HepG2 (cell line): Measurements from ENCODE around the gene CENPP. TPM values are rescaled to one million over a fixed set of nuclear protein-coding genes. Genes with fewer than 3 reads are reported as not detected.

Experiments
- ATAC-seq: fragments of 200-7000 bp; cut with Tn5 transposase; 3 replicates; pipeline ENCODE4 v1.9.1; 2020; ENCODE audit warnings: mild to moderate bottlenecking, moderate library complexity
- BruUV-seq: library from RNA; stranded (reverse); fragments of 400-500 nt; replicated peaks from 2 replicates; lab custom pipeline; 2021; lab: Mats Ljungman, UMichigan
- CTCF ChIA-PET: fragments of 300-600 bp; formaldehyde crosslinking; extraction: SDS; loops from one replicate; lab custom pipeline; 2021; ENCODE audit warnings: low total read pairs, inconsistent platforms, low intra/inter-chr PET ratio; lab: Yijun Ruan, JAX
- POLR2A ChIA-PET: fragments of 350-600 bp; sonication (Branson Sonifier 250); formaldehyde crosslinking; loops from one replicate; lab custom pipeline; 2020; ENCODE audit warnings: antibody characterized with exemption, inconsistent platforms; lab: Yijun Ruan, JAX
- DNase-seq: peaks from one replicate; pipeline ENCODE4 v3.0.0-alpha.2; 2015; ENCODE audit warnings: low spot score
- FAIRE-seq: peaks from 3 replicates; lab custom pipeline; 2011; peaks lifted over from hg19 to GRCh38; lab: Jason Lieb, UNC
- H2AFZ ChIP-seq: one replicate; pipeline ENCODE4 v1.6.1; 2011; ENCODE audit warnings: low read length, inconsistent platforms
- H3K27ac ChIP-seq: fragments of 300-600 bp; 3 replicates; pipeline ENCODE4 v1.8.0; 2011; ENCODE audit warnings: mixed run types, mild to moderate bottlenecking, mixed read lengths, low read length, inconsistent platforms; ENCODE audit not compliant: insufficient read depth; ENCODE audit errors: extremely low read length
- H3K27me3 ChIP-seq, 2 experiments: fragments of 200-600 bp in 1 of 2; 2 replicates in 1 of 2; 3 replicates in 1 of 2; pipeline versions ENCODE4 v1.6.0 to v1.8.0; 2011; ENCODE audit warnings: low read length in 2 of 2, mild to moderate bottlenecking in 2 of 2, moderate library complexity in 2 of 2, inconsistent platforms in 1 of 2; ENCODE audit not compliant: insufficient read depth in 2 of 2, control insufficient read depth in 1 of 2
- H3K36me3 ChIP-seq, 2 experiments: fragments of 200-600 bp in 1 of 2; replicated peaks in 1 of 2; 2 replicates in 1 of 2; 3 replicates in 1 of 2; pipeline versions ENCODE4 v1.5.1 to v1.8.0; 2011; ENCODE audit warnings: low read length in 2 of 2, inconsistent platforms in 1 of 2; ENCODE audit not compliant: insufficient read depth in 2 of 2, control insufficient read depth in 1 of 2
- H3K4me1 ChIP-seq: 2 replicates; pipeline ENCODE4 v1.5.1; 2012; ENCODE audit warnings: low read length, inconsistent platforms; ENCODE audit not compliant: insufficient read depth
- H3K4me2 ChIP-seq: 2 replicates; pipeline ENCODE4 v1.6.0; 2011; ENCODE audit warnings: low read depth, low read length, inconsistent platforms
- H3K4me3 ChIP-seq, 3 experiments: fragments of 200-600 bp in 1 of 3; sonication (generic), shearing (Covaris generic) in 1 of 3; replicated peaks in 1 of 3; 2 replicates each; pipeline ENCODE4 v1.5.1; 2011 to 2016; ENCODE audit warnings: low read length in 3 of 3, inconsistent platforms in 2 of 3, low read depth in 2 of 3, mild to moderate bottlenecking in 2 of 3, control low read depth in 1 of 3, mixed read lengths in 1 of 3; ENCODE audit not compliant: insufficient read depth in 1 of 3
- H3K79me2 ChIP-seq: one replicate; pipeline ENCODE4 v1.6.1; 2011; ENCODE audit warnings: low read length, inconsistent platforms; ENCODE audit not compliant: insufficient read depth
- H3K9ac ChIP-seq: 2 replicates; pipeline ENCODE4 v1.6.0; 2011; ENCODE audit warnings: mild to moderate bottlenecking, low read depth, low read length, inconsistent platforms; ENCODE audit not compliant: insufficient read depth
- H3K9me3 ChIP-seq: 2 replicates; pipeline ENCODE4 v1.5.1; 2012; ENCODE audit warnings: mild to moderate bottlenecking, low read length
- H4K20me1 ChIP-seq: 2 replicates; pipeline ENCODE4 v1.6.0; 2011; ENCODE audit warnings: inconsistent platforms, mild to moderate bottlenecking, low read length, moderate library complexity; ENCODE audit not compliant: insufficient read depth
- ATAD3A ChIP-seq: sonication (generic); formaldehyde crosslinking; IDR thresholded peaks from 2 replicates; pipeline ENCODE4 v1.4.0; 2020; ENCODE audit warnings: missing genetic modification reagents
- CBFB ChIP-seq: sonication (generic); formaldehyde crosslinking; IDR thresholded peaks from 2 replicates; pipeline ENCODE4 v1.4.0; 2020; ENCODE audit warnings: missing genetic modification reagents
- HOXA9 ChIP-seq: sonication (generic); formaldehyde crosslinking; IDR thresholded peaks from 2 replicates; pipeline ENCODE4 v1.8.1; 2022; ENCODE audit warnings: missing genetic modification reagents, mild to moderate bottlenecking, moderate library complexity, borderline replicate concordance
- MEF2D ChIP-seq: sonication (generic); formaldehyde crosslinking; IDR thresholded peaks from 2 replicates; pipeline ENCODE4 v1.5.1; 2020; ENCODE audit warnings: mild to moderate bottlenecking, missing genetic modification reagents
- PRMT3 ChIP-seq: sonication (generic); formaldehyde crosslinking; IDR thresholded peaks from 2 replicates; pipeline ENCODE4 v1.8.1; 2022; ENCODE audit warnings: low read depth, mild to moderate bottlenecking, moderate library complexity, missing genetic modification reagents, borderline replicate concordance
- ZC3H4 ChIP-seq: sonication (generic); formaldehyde crosslinking; IDR thresholded peaks from 2 replicates; pipeline ENCODE4 v1.4.0; 2020; ENCODE audit warnings: missing genetic modification reagents, borderline replicate concordance
- WGBS: methylation state at CpG from one replicate; pipeline ENCODE4 v1.1.6; 2017; ENCODE audit warnings: low lambda C conversion rate; 5-methylcytosine and 5-hydroxymethylcytosine counted together
- in situ Hi-C: cut with HindIII; loops from 2 replicates; pipeline ENCODE4 v1.10.0; 2017; ENCODE audit warnings: low pct_unique_long_range_greater_than_20kb; ENCODE audit not compliant: extremely low pct_ligation_motif_present
- intact Hi-C: fragments of 100-400 bp; cut with micrococcal nuclease; formaldehyde crosslinking; loops from one replicate; pipeline ENCODE4 v1.10.0; 2022; ENCODE audit not compliant: unreplicated experiment
- polyA plus RNA-seq, 8 experiments: library from polyadenylated mRNA; depleted of rRNA in 3 of 8; stranded (reverse) in 7 of 8; unstranded in 1 of 8; fragments of >200 nt; fragmentation: Illumina TruSeq in 4 of 8; extraction: Trizol in 4 of 8; gene quantifications; 2 replicates each; pipeline versions ENCODE4 v1.2.1 to v1.2.3, GENCODE V29; 2011 to 2016; ENCODE audit warnings: low read depth in 4 of 8, missing spikeins in 1 of 8, mixed read lengths in 1 of 8; ENCODE audit not compliant: insufficient read depth in 1 of 8
- total RNA-seq, 5 experiments: library from RNA; depleted of rRNA; stranded (reverse); fragments of >200 nt; fragmentation: Illumina TruSeq; extraction: Trizol; gene quantifications; 2 replicates each; pipeline ENCODE4 v1.2.3, GENCODE V29; 2016; ENCODE audit warnings: low read depth in 1 of 5
- TF ChIP-seq, protein P1 (sequence below): sonication (generic); formaldehyde crosslinking; IDR thresholded peaks from 2 replicates; pipeline ENCODE4 v1.4.0; 2020; ENCODE audit warnings: mild to moderate bottlenecking, missing genetic modification reagents, borderline replicate concordance
- TF ChIP-seq, protein P2 (sequence below): sonication (generic); formaldehyde crosslinking; IDR thresholded peaks from 2 replicates; pipeline ENCODE4 v1.5.0; 2020; ENCODE audit warnings: mild to moderate bottlenecking, missing genetic modification reagents
- TF ChIP-seq, protein P3 (sequence below): IDR thresholded peaks from 2 replicates; pipeline ENCODE4 v1.6.1; 2016; ENCODE audit warnings: mild to moderate bottlenecking

CENPP gene
- total and polyA plus RNA-seq, 2 of the 13 experiments (the other 11 are each of a cell fraction or from before 2014, with no cell fraction given), result 2.0 to 11.4 TPM

DNA sequence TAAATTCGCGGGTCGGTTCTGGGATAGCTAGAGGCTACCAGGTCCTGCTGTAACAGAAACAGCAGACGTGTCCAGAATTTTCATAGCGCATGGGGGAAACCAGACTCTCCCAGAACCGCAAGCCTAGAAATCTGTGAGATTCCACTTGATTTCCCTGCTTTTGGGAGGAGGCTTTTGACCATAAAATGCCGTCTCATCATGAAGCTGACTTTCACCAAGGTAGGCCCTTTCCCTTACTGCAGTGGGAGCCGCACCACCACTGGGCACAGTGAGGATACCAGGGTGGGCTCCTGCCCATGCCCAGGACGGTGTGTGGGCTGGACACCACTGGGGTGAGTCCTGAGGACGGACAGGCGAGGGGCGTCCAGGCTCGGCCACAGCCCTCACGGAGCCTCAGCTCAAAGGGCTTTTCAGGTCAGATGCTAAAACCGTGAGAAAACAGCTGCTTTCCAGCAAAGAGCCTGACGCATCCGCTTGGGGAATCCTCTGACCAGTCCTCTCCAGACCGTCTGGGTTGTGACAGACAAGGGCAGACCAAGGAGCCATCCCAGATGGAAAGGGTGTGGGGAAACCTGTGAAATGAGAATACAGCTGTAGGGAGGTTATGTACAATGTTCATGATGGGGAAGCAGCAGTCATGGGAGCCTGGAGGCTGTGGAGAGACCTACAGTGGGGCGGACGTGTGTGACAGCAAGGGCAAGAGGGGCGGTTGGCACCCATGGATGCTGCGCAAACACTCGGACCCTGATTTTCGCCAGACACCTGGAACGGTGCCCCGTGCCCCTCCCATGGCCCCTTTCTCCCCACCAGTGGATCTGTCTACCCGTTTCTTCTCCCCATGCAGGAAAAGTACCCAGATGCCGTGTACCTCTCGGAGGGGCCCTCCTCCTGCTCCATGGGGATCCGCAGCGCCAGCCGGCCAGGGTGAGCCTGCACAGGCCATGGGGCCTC is 285.0 kb downstream of the CENPP start:
- H3K4me1 ChIP-seq, result peaks cover 38% of the 10 kb centered on the region
- no peak overlapping the region for H2AFZ ChIP-seq
- FAIRE-seq (no peak), ATAC-seq (no peak), DNase-seq (no peak)
- no peak overlapping the region for H3K9ac ChIP-seq
- H3K79me2 ChIP-seq, result no peaks in the 10 kb centered on the region
- H3K36me3 ChIP-seq, result peaks cover 0 to 13% of the 10 kb centered on the region in 2 experiments; a peak in 4 of 5 replicates
- POLR2A ChIA-PET, result no interaction called here
- no peaks in the 10 kb centered on the region for H3K27me3 ChIP-seq
- no peak overlapping the region for H3K27ac ChIP-seq
- in situ Hi-C loops (no loop called here), intact Hi-C loops (no loop called here)
- 97% methylated on average over 29 of the region's 32 CpGs for WGBS
- CTCF ChIA-PET, result no interaction called here
- no TSS peak for BruUV-seq
- H4K20me1 ChIP-seq, result no peaks in the 10 kb centered on the region
- H3K9me3 ChIP-seq, result no peaks in the 10 kb centered on the region
- no peak overlapping the region for H3K4me3 ChIP-seq
- H3K4me2 ChIP-seq, result no peak overlapping the region
- TF ChIP-seq HOXA9 (CRISPR knock-in tag) (no peak), MEF2D (CRISPR knock-in tag) (no peak), PRMT3 (no peak), ATAD3A (CRISPR knock-in tag) (no peak), ZC3H4 (CRISPR knock-in tag) (no peak), CBFB (CRISPR knock-in tag) (no peak)
- TF ChIP-seq, protein P1, sequence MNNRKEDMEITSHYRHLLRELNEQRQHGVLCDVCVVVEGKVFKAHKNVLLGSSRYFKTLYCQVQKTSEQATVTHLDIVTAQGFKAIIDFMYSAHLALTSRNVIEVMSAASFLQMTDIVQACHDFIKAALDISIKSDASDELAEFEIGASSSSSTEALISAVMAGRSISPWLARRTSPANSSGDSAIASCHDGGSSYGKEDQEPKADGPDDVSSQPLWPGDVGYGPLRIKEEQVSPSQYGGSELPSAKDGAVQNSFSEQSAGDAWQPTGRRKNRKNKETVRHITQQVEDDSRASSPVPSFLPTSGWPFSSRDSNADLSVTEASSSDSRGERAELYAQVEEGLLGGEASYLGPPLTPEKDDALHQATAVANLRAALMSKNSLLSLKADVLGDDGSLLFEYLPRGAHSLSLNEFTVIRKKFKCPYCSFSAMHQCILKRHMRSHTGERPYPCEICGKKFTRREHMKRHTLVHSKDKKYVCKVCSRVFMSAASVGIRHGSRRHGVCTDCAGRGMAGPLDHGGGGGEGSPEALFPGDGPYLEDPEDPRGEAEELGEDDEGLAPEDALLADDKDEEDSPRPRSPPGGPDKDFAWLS, result no peak
- TF ChIP-seq, protein P2, sequence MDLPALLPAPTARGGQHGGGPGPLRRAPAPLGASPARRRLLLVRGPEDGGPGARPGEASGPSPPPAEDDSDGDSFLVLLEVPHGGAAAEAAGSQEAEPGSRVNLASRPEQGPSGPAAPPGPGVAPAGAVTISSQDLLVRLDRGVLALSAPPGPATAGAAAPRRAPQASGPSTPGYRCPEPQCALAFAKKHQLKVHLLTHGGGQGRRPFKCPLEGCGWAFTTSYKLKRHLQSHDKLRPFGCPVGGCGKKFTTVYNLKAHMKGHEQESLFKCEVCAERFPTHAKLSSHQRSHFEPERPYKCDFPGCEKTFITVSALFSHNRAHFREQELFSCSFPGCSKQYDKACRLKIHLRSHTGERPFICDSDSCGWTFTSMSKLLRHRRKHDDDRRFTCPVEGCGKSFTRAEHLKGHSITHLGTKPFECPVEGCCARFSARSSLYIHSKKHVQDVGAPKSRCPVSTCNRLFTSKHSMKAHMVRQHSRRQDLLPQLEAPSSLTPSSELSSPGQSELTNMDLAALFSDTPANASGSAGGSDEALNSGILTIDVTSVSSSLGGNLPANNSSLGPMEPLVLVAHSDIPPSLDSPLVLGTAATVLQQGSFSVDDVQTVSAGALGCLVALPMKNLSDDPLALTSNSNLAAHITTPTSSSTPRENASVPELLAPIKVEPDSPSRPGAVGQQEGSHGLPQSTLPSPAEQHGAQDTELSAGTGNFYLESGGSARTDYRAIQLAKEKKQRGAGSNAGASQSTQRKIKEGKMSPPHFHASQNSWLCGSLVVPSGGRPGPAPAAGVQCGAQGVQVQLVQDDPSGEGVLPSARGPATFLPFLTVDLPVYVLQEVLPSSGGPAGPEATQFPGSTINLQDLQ, result no peak
- TF ChIP-seq, protein P3, sequence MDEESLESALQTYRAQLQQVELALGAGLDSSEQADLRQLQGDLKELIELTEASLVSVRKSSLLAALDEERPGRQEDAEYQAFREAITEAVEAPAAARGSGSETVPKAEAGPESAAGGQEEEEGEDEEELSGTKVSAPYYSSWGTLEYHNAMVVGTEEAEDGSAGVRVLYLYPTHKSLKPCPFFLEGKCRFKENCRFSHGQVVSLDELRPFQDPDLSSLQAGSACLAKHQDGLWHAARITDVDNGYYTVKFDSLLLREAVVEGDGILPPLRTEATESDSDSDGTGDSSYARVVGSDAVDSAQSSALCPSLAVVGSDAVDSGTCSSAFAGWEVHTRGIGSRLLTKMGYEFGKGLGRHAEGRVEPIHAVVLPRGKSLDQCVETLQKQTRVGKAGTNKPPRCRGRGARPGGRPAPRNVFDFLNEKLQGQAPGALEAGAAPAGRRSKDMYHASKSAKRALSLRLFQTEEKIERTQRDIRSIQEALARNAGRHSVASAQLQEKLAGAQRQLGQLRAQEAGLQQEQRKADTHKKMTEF (CRISPR knock-in tag), result no peak
